Colon (tissue), 2 donors: ENCODE data around the gene SIPA1L2.

Source experiments
- FAIRE-seq: peaks from 2 replicates; lab custom pipeline; 2012; peaks lifted over from hg19 to GRCh38; lab: Jason Lieb, UNC
- donor health status: control.
- donor health status: control.

The SIPA1L2 gene

DNA sequence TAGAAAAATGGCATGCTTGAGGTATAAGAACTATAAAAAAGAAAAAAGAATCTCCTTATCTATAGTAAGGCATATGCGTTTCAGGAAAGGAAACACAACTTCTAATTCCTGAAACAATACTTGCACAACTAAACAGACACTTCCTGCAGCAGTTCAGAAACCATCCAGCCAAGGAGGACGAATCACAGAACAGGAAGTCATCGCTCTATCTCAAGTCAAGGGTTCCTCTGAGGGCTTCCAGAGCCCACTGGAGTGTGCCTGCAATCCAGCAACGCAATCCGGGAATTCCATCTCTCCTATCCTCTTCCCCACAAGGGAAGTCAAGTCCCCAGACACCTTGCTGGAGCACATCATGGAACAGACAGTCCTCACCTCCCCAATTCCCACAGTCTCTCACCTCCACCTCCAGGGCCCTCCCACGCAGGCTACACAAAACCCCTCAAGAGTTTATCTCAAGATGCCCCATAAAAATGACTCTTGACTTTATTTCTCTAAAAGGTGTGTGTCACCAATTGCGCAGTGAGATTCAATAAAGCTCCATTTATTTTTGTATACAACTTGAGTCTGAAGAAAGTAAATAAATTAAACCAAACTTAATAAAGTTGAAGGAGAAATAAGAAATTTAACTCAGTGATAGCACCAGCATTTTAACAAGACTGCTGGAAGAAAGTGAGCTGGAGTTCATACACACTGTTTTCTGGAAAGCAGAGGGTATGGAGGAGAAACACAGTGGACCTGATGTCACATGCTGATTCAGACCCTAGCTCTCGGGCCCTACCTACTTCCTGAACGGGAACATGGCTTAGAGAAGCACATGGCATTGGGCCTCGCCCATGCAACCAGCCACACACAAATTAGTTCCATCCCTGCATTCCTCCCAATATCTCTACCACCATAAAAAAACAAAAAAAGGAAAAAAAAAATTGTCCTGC is 39.9 kb downstream of the SIPA1L2 start:
- no peak for FAIRE-seq

- no peak for FAIRE-seq
These were observed 40.7 kb downstream of the SIPA1L2 start for GRCh38 chr1:232589111-232589811.

- no peak for FAIRE-seq
These were observed 42.6 kb downstream of the SIPA1L2 start for GRCh38 chr1:232587141-232588008.

DNA sequence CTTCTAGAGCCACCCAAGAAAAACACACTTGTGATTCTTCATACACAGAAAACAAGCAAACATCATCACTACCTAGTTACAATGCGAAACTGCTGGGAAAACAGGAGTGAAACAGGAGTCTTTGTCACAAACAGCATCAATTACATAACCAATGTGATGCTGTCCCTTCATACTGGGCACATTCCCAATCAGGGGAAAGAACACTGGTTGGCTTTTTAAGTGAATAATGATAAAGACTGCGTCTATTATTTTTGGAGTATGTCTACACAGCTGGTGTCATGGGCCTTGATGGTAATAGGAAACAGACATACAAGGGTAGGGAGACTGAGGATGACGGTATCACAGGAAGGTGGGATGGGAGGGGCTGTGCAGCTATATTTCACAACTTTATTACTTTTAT is 43.3 kb downstream of the SIPA1L2 start:
- FAIRE-seq, result no peak

DNA sequence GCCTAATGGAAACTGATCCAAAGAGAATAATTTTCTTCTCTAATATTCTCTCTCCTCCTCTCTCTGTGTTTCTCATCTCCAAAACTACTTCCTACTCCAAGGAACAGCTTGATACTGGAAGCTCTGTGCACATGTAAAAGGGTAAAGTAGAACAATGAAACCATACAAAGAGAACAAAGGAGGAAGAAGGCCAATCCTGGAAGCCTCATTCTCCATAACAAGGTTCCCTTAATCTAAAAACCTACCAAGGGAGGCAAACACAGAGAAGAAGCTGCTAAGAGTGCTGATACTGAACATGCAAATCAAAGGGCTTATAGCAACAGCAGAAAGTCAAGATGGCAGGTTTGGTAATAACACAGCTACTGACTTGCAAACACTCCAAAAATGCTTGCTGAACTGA is 44.4 kb downstream of the SIPA1L2 start:
- FAIRE-seq, result no peak

- no peak for FAIRE-seq
These were observed 48.0 kb downstream of the SIPA1L2 start for GRCh38 chr1:232581932-232582331.
